GM12878 (cell line): ENCODE data around the gene KIF2C. TPM values are rescaled to one million over a fixed set of nuclear protein-coding genes. Genes with fewer than 3 reads are reported as not detected.

Source experiments
- ATAC-seq: fragments of 200-7000 bp; cut with Tn5 transposase; 3 replicates; pipeline ENCODE4 v1.9.1; 2020; ENCODE audit warnings: mild to moderate bottlenecking, moderate library complexity
- BruUV-seq: library from RNA; stranded (reverse); fragments of 400-500 nt; replicated peaks from 2 replicates; lab custom pipeline; 2021; lab: Mats Ljungman, UMichigan
- CTCF ChIA-PET: fragments of 300-600 bp; sonication (Branson Sonifier 250); formaldehyde crosslinking; extraction: SDS; loops from one replicate; lab custom pipeline; 2021; ENCODE audit warnings: inconsistent platforms; lab: Yijun Ruan, JAX
- POLR2A ChIA-PET: fragments of 350-600 bp; formaldehyde crosslinking; extraction: SDS; loops from one replicate; lab custom pipeline; 2021; ENCODE audit warnings: inconsistent platforms; lab: Charles Lee
- RAD21 ChIA-PET: fragments of 300-600 bp; sonication (Branson Sonifier 250); formaldehyde crosslinking; loops from one replicate; lab custom pipeline; 2023; ENCODE audit warnings: antibody characterized with exemption; ENCODE audit not compliant: unreplicated experiment; lab: Charles Lee
- SMC1A ChIA-PET: fragments of 300-600 bp; sonication (Branson Sonifier 250); formaldehyde crosslinking; loops from one replicate; lab custom pipeline; 2023; ENCODE audit not compliant: unreplicated experiment, uncharacterized antibody; lab: Charles Lee
- DNase-seq: peaks from one replicate; pipeline ENCODE4 v3.0.0-alpha.2; 2011; ENCODE audit warnings: low read depth, low spot score
- FAIRE-seq: peaks from 3 replicates; lab custom pipeline; 2011; peaks lifted over from hg19 to GRCh38; lab: Jason Lieb, UNC
- H2AFZ ChIP-seq: 2 replicates; pipeline ENCODE4 v1.6.0; 2011; ENCODE audit warnings: low read depth, low read length, control low read depth; ENCODE audit not compliant: control insufficient read depth
- H3K27ac ChIP-seq: 2 replicates; pipeline ENCODE4 v1.5.1; 2011; ENCODE audit warnings: control low read depth; ENCODE audit not compliant: control insufficient read depth, insufficient read depth
- H3K27me3 ChIP-seq, 2 experiments: replicated peaks in 1 of 2; 2 replicates each; pipeline versions ENCODE4 v1.6.0 to v1.6.1; 2011; ENCODE audit warnings: low read length in 1 of 2; ENCODE audit not compliant: control insufficient read depth in 2 of 2, insufficient read depth in 2 of 2
- H3K36me3 ChIP-seq, 2 experiments: 2 replicates each; pipeline ENCODE4 v1.5.1; 2011; ENCODE audit warnings: low read length in 1 of 2; ENCODE audit not compliant: control insufficient read depth in 2 of 2, insufficient read depth in 2 of 2
- H3K4me1 ChIP-seq: 2 replicates; pipeline ENCODE4 v1.6.1; 2011; ENCODE audit warnings: mild to moderate bottlenecking, low read length, moderate library complexity, mixed read lengths; ENCODE audit not compliant: control insufficient read depth, insufficient read depth
- H3K4me2 ChIP-seq: 2 replicates; pipeline ENCODE4 v1.6.0; 2011; ENCODE audit warnings: control low read depth; ENCODE audit not compliant: control insufficient read depth, insufficient read depth
- H3K4me3 ChIP-seq: fragments of 200-600 bp; sonication (generic); 2 replicates; pipeline ENCODE4 v1.5.1; 2016
- H3K79me2 ChIP-seq: 2 replicates; pipeline ENCODE4 v1.6.0; 2011; ENCODE audit warnings: low read length; ENCODE audit not compliant: control insufficient read depth, insufficient read depth
- H3K9ac ChIP-seq: 2 replicates; pipeline ENCODE4 v1.8.0; 2011; ENCODE audit warnings: low read length, control low read depth, mixed read lengths; ENCODE audit not compliant: control insufficient read depth, insufficient read depth
- H3K9me3 ChIP-seq: replicated peaks from 3 replicates; pipeline ENCODE4 v1.5.1; 2011; ENCODE audit warnings: mild to moderate bottlenecking, low read length; ENCODE audit not compliant: control insufficient read depth, insufficient read depth
- H4K20me1 ChIP-seq: 2 replicates; pipeline ENCODE4 v1.6.0; 2011; ENCODE audit not compliant: control insufficient read depth, insufficient read depth
- ASH2L ChIP-seq: fragments of 300-600, 200-600 bp; sonication (generic); IDR thresholded peaks from 2 replicates; pipeline ENCODE4 v1.6.1; 2017; ENCODE audit warnings: low read depth, mild to moderate bottlenecking, borderline replicate concordance
- BMI1 ChIP-seq: fragments of 450-650 bp; IDR thresholded peaks from 2 replicates; pipeline ENCODE4 v1.6.1; 2016; ENCODE audit warnings: mild to moderate bottlenecking, moderate library complexity, borderline replicate concordance
- CEBPB ChIP-seq, 2 experiments: fragments of 150-350 bp in 1 of 2; IDR thresholded peaks; 2 replicates each; pipeline ENCODE4 v1.6.1; 2012 to 2014; ENCODE audit warnings: low read depth in 2 of 2, low read length in 2 of 2, borderline replicate concordance in 1 of 2, inconsistent platforms in 1 of 2
- E2F8 ChIP-seq: fragments of 450-650 bp; IDR thresholded peaks from 2 replicates; pipeline ENCODE4 v1.6.1; 2018; ENCODE audit warnings: mild to moderate bottlenecking, low read depth, moderate library complexity; ENCODE audit not compliant: partially characterized antibody
- IRF4 ChIP-seq: IDR thresholded peaks from 2 replicates; pipeline ENCODE4 v1.6.1; 2011; ENCODE audit warnings: low read depth, low read length
- MTA3 ChIP-seq: IDR thresholded peaks from 2 replicates; pipeline ENCODE4 v1.6.1; 2012; ENCODE audit warnings: low read length, inconsistent platforms, borderline replicate concordance
- SKIL ChIP-seq: fragments of 450-650 bp; IDR thresholded peaks from 2 replicates; pipeline ENCODE4 v1.6.1; 2017; ENCODE audit warnings: mild to moderate bottlenecking, low read depth, inconsistent platforms; ENCODE audit not compliant: poor library complexity, severe bottlenecking
- ZNF384 ChIP-seq: IDR thresholded peaks from 2 replicates; pipeline ENCODE4 v1.6.1; 2012; ENCODE audit warnings: low read depth, mild to moderate bottlenecking, low read length, improper control_type of control experiment, borderline replicate concordance
- ZNF687 ChIP-seq: fragments of 450-650 bp; IDR thresholded peaks from 2 replicates; pipeline ENCODE4 v1.6.1; 2017; ENCODE audit warnings: mild to moderate bottlenecking, moderate library complexity
- WGBS: methylation state at CpG from one replicate; pipeline ENCODE4 v1.1.6; 2016; ENCODE audit warnings: low lambda C conversion rate; ENCODE audit not compliant: insufficient replicate concordance, insufficient coverage; ENCODE audit errors: missing lambda C conversion rate; 5-methylcytosine and 5-hydroxymethylcytosine counted together
- in situ Hi-C: fragments of 300-500 bp; cut with MboI; formaldehyde crosslinking; loops from 9 replicates; pipeline ENCODE4 v1.14.3; 2018; ENCODE audit warnings: mixed read lengths
- intact Hi-C: fragments of 100-400 bp; cut with micrococcal nuclease; formaldehyde crosslinking; loops from one replicate; pipeline ENCODE4 v1.14.2; 2022; ENCODE audit not compliant: unreplicated experiment
- polyA plus RNA-seq, 11 experiments: library from polyadenylated mRNA; depleted of rRNA in 4 of 11; unstranded in 6 of 11; stranded (reverse) in 5 of 11; fragments of >200 nt; fragmentation: Nextera tagmentation in 4 of 11; fragmentation: Illumina TruSeq in 1 of 11; extraction: Ambion mirVana in 4 of 11; extraction: Trizol in 1 of 11; gene quantifications; 1 replicate in 1 of 11; 2 replicates in 10 of 11; pipeline versions ENCODE4 v1.2.1 to v1.2.3, GENCODE V29; 2011 to 2016; ENCODE audit warnings: inconsistent platforms in 2 of 11, missing spikeins in 2 of 11, low read depth in 1 of 11
- total RNA-seq, 4 experiments: library from RNA; depleted of rRNA in 3 of 4; stranded (reverse); fragments of >200 nt in 3 of 4; fragmentation: Illumina TruSeq in 1 of 4; extraction: Trizol in 1 of 4; gene quantifications; 2 replicates each; pipeline versions ENCODE4 v1.2.1 to v1.2.3, GENCODE V29; 2013 to 2021

The KIF2C gene
- total and polyA plus RNA-seq, 10 of the 15 experiments (the other 5 are each of a cell fraction or from before 2014, with no cell fraction given) = 42.3 to 104 (median 83.8) TPM

- TF ChIP-seq E2F8 = no peak
Measured at GRCh38 chr1:44788120-44788860, 48.7 kb downstream of the KIF2C start, which contains the start of gene BEST4 (continued).

- in situ Hi-C loops = no loop called here
- no peak for TF ChIP-seq CEBPB (IDR thresholded peaks at IDR 0.05; ENCODE audit: borderline replicate concordance in 1 of 2, low read depth in 2 of 2, low read length in 2 of 2)
- TF ChIP-seq ASH2L = no peak
- no peak for TF ChIP-seq BMI1
- TF ChIP-seq SKIL = no peak
- TF ChIP-seq MTA3 = no peak
- no peak for TF ChIP-seq IRF4
- TF ChIP-seq ZNF384 = no peak
- TF ChIP-seq ZNF687 = no peak
Measured at GRCh38 chr1:44790968-44791801, 51.5 kb downstream of the KIF2C start.

More at GRCh38 chr1:44790968-44791801, 51.5 kb downstream of the KIF2C start:
- Histone ChIP-seq H3K27ac (no peak overlapping the region), H4K20me1 (no peaks in the 10 kb centered on the region), H3K4me2 (no peak overlapping the region), H2AFZ (no peak overlapping the region), H3K9me3 (no peaks in the 10 kb centered on the region), H3K27me3 (no peaks in the 10 kb centered on the region), H3K79me2 (no peaks in the 10 kb centered on the region), H3K4me1 (peaks cover 6% of the 10 kb centered on the region), H3K9ac (no peak overlapping the region), H3K4me3 (no peak overlapping the region), H3K36me3 (no peaks in the 10 kb centered on the region)
- ChIA-PET RAD21 (interaction anchor here (0.9 to 1.1 kb wide), 4 partner anchors 9 to 220 kb away, joined by 3 to 5 read pairs (median 3); partner anchors contain the start of genes HECTD3 and PLK3), CTCF (interaction anchor here (1.1 to 3.0 kb wide), 11 partner anchors 9 to 512 kb away, joined by 3 to 19 read pairs (median 5); partner anchors contain the start of genes HECTD3, PLK3, RNU5D-1 and UROD), SMC1A (interaction anchor here (0.7 to 1.9 kb wide), 6 partner anchors 9 to 220 kb away, joined by 3 to 10 read pairs (median 6); partner anchors contain the start of genes BTBD19, HECTD3, PLK3 and UROD), POLR2A (interaction anchor here (0.6 to 1.7 kb wide), 6 partner anchors 28 to 221 kb away, joined by 3 to 5 read pairs (median 3); partner anchors contain the start of genes EIF2B3, HECTD3 and UROD)
- no peak for FAIRE-seq
- intact Hi-C loops = loop anchor here (5.0 kb wide), 1 partner anchor 511 kb away; no protein-coding TSS in a partner anchor
- no peak for ATAC-seq
- DNase-seq = no peak
- BruUV-seq = no TSS peak
- 38% methylated on average over 7 of the region's 7 CpGs for WGBS
